Uterus (tissue), 2 donors: ENCODE measurements around the gene ERAP2.

ENCODE experiments used
- CTCF ChIP-seq, 4 experiments: fragments of 200-600 bp in 2 of 4; fragments of 450-650 bp in 2 of 4; sonication (generic) in 2 of 4; IDR thresholded peaks; one replicate each; pipeline ENCODE4 v1.5.1; 2016 to 2019; ENCODE audit warnings: antibody characterized with exemption in 4 of 4, mild to moderate bottlenecking in 2 of 4, moderate library complexity in 1 of 4
- POLR2A ChIP-seq, 2 donors: fragments of 450-650 bp; IDR thresholded peaks; one replicate each; pipeline ENCODE4 v1.6.1; 2016; ENCODE audit warnings: antibody characterized with exemption in 2 of 2, mild to moderate bottlenecking in 1 of 2, moderate library complexity in 1 of 2

GRCh38 chr5:96936431-96937320, 60.4 kb downstream of the ERAP2 start:
- TF ChIP-seq POLR2A (IDR thresholded peaks at IDR 0.05): no peak
- TF ChIP-seq CTCF (IDR thresholded peaks at IDR 0.05): no peak
